GM15510 (cell line): Measurements from ENCODE around the gene NKX1-2.

Experiments
- POLR2A ChIP-seq: IDR thresholded peaks from 3 replicates; pipeline ENCODE4 v1.6.1; 2011; ENCODE audit warnings: borderline replicate concordance; ENCODE audit not compliant: insufficient read length; ENCODE audit errors: extremely low read depth

NKX1-2 gene

DNA sequence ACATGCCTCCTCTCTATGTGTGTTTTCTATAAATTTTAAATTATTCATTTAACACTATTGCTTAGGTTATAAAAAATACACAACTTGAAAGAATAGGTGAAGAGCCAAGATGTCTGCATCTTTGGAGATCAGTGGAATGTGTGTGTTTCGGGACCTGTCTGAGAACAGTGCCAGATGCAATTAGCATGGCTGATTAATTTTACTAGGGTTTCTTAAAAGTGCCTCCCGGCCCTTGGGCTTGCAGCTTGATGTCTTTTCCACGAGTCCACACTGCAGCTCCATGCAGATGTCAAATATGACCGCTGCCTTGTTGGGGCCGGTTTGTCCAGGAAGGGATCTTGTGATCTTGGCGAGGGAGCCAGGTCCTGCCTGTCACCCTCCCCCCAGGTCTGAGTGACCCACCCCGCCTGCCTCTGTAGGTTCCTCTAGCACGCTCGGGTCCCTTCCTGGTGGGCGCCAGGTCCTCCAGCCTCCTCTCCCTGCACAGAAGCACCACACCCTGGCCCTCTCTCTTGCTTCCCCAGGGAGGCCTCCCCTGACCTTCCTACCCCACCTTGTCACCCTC is 32.5 kb upstream of the NKX1-2 start:
- no peak for TF ChIP-seq POLR2A

- TF ChIP-seq POLR2A: no peak
Measured at GRCh38 chr10:124481717-124482116, 31.9 kb upstream of the NKX1-2 start.

DNA sequence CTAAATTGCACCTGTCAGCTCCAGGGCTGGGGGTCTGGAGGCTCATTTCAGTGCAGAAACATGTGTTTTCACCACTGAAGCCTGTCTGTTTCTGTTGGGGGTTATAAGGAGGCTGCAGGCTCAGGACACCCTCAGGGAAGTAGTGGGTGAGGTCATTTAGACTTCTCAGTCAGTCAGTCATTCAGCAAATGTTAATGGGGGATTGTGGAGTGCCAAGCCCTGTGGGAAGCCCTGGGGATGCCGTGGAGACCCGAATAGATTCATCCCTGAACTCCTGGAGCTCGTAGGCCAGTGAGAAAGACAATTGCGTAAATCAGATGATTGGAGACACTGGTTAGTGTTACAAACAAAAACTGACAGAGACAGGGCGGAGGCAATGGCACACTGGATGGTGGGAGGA is 31.0 kb upstream of the NKX1-2 start:
- TF ChIP-seq POLR2A: no peak

- no peak for TF ChIP-seq POLR2A
Measured at GRCh38 chr10:124478515-124478914, 28.7 kb upstream of the NKX1-2 start.

DNA sequence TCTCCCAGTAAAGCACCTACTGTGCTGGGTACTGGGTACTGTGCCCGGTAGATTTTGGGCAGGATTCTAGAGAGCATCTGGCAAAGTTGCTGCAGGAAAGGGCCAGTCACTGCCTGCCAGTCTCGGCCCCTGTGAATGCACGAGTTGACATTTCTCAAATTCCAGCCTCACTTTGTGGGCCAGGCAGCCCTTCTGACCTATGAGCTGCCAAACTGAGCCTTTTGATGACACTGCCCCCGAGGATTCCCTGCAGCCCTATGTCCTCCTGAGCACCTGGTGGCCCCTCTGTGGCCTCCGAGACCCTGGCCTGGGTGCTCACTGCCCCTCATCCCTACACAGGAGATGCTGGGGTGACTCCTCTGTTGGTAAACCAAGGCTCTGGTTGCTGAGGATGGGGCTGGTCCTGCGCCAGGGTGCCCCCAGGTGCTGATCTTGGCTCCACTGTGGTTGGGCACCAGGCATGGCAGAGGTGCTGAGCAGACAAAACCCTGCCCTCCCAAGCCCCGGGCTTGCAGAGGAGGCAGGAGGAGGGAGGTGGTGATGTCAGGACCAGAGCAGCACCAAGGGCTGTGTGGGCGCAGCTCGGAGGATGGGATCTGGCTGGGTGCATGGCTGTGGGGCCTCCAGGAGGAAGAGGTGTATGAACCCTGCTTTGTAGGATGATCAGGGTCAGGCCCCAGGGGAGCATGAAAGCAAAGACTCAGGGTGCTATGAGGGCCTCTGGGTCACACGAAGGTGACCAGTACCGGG is 28.0 kb upstream of the NKX1-2 start:
- TF ChIP-seq POLR2A: no peak

GRCh38 chr10:124476043-124476725 is 26.3 kb upstream of the NKX1-2 start:
- TF ChIP-seq POLR2A: no peak

DNA sequence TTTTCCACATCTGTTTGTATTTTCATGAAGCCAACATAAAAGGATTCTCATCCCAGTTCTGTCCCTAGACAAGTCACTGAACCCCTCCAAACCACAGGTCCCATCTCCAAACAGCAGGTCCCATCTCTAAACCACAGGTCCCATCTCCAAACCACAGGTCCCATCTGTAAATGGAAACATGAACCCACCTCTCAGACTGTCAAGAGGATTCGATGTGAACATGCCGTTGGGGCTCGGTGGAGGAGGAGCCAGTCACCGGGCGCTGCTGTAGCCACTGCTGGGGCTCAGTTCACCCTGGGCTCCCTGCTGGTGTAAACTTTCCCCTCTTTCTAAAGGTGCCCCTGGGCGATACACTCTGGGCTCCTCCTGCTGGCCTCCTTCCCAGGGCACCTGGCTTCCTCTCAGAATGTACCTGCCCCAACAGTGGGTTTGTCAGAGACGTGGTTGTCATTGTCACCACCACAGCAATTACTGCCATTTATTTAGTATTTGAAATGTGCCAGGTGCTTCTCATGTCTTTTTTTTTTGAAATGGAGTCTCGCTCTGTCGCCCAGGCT is 24.8 kb upstream of the NKX1-2 start:
- no peak for TF ChIP-seq POLR2A

DNA sequence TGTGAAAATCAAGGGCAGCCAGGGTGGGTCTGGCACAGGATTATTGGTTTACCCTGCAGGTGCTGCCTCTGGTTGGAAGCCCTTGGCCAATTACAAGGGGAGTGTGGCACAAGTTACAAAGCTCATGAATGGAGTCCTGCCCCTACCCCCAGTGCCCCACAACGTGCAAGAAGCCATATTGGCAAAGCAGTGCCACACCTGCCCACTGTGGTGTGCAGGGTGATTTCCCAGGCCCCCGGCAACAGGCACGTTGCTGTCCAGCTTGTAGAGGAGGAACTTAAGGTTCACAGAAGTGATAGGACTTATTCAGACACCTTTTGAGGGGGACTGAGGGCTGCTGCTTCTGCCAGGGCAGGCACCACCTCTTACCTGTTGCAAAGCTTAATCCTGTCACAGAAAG is 23.2 kb upstream of the NKX1-2 start:
- TF ChIP-seq POLR2A: no peak

GRCh38 chr10:124472071-124472470 is 22.2 kb upstream of the NKX1-2 start:
- TF ChIP-seq POLR2A: no peak

- no peak for TF ChIP-seq POLR2A
Measured at GRCh38 chr10:124470544-124471434, 21.0 kb upstream of the NKX1-2 start.

GRCh38 chr10:124469956-124470484 is 20.2 kb upstream of the NKX1-2 start:
- TF ChIP-seq POLR2A: no peak

- TF ChIP-seq POLR2A: no peak
Measured at GRCh38 chr10:124468624-124469023, 18.8 kb upstream of the NKX1-2 start.

DNA sequence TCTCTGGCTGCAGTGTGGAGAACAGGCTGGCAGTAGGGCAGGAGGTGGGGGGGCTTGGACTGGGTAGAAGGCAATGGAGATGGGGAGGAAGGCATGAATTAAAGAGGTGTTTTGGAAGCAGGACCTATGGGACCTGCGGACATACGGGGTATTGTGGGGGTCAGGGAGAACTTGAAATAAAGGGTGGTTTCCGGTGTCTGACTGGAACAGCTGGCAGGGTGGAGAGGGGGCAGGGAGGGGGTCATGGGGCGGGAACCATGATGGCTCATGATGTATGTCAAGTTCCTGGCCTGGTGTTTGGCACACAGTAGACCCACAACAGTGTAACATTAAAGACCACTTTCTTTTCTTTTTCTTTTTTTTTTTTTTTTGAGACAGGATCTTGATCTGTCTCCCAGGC is 17.3 kb upstream of the NKX1-2 start:
- TF ChIP-seq POLR2A: no peak

DNA sequence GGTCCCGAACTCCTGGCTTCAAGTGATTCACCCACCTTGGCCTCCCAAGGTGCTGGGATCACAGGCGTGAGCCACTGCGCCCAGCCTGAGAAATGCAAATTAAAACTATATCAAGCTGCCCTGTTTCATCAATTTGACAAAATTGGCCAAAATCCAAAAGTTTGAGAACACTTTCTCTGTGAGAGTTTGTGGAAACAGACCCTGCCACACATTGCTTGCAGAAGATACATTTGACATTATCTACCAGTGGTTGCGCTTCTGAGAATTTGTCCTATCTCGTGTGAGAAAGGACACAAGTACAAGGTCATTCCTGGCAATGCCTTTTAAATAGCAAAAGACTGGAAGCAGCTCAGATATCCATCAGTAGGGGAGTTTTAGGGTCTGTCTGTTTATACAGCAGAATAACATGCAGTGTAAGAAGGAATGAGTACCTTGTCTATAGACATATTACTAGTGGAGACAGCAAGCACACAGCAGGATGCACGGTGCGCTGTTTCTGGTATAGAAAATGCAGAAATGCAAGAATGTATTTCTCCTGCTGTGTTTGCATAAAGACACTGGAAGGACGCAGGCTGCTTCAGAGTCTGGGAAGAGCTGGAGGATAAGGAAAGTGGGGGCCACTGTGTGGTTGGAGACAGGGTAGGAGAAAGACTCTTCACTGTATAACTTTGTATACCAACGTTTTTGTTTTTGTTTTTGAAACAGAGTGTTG is 16.1 kb upstream of the NKX1-2 start:
- no peak for TF ChIP-seq POLR2A

GRCh38 chr10:124465003-124465776 is 15.4 kb upstream of the NKX1-2 start:
- no peak for TF ChIP-seq POLR2A
